Thoracic aorta (tissue), 2 donors: ENCODE measurements around the gene ZFPM1. TPM values are rescaled to one million over a fixed set of nuclear protein-coding genes. Genes with fewer than 3 reads are reported as not detected.

Source experiments
- ATAC-seq: fragments of 150-250 bp; one replicate; pipeline ENCODE4 v1.8.0; 2017; ENCODE audit warnings: low read depth; ENCODE audit not compliant: insufficient number of reproducible peaks, low FRiP score
- DNase-seq: peaks from one replicate; pipeline ENCODE4 v3.0.0-alpha.2; 2020; ENCODE audit warnings: low spot score
- H3K27ac ChIP-seq, 2 donors: fragments of 200-600 bp; sonication (generic); 1 replicate in 1 of 2; 2 replicates in 1 of 2; pipeline ENCODE4 v1.5.1; 2016; ENCODE audit warnings: mild to moderate bottlenecking in 2 of 2, moderate library complexity in 2 of 2
- H3K27me3 ChIP-seq: fragments of 200-600 bp; sonication (generic); replicated peaks from 2 replicates; pipeline ENCODE4 v1.6.0; 2016; ENCODE audit warnings: mild to moderate bottlenecking; ENCODE audit not compliant: insufficient read depth
- H3K36me3 ChIP-seq: fragments of 200-600 bp; sonication (generic); one replicate; pipeline ENCODE4 v1.5.1; 2016
- H3K4me1 ChIP-seq, 2 donors: fragments of 200-600 bp; sonication (generic); 1 replicate in 1 of 2; 2 replicates in 1 of 2; pipeline versions ENCODE4 v1.5.1 to v1.6.0; 2016; ENCODE audit warnings: low read depth in 2 of 2, mild to moderate bottlenecking in 1 of 2; ENCODE audit not compliant: control insufficient read depth in 1 of 2
- H3K4me3 ChIP-seq: fragments of 200-600 bp; sonication (generic); 2 replicates; pipeline ENCODE4 v1.5.1; 2016; ENCODE audit warnings: mild to moderate bottlenecking
- H3K9me3 ChIP-seq: fragments of 200-600 bp; sonication (generic); 2 replicates; pipeline ENCODE4 v1.5.1; 2016
- total RNA-seq, 2 donors: library from RNA; depleted of rRNA; stranded (reverse); fragments of >200 nt; gene quantifications; one replicate each; pipeline versions ENCODE4 v1.1.0 to v1.2.3, GENCODE V29; 2016
- TF ChIP-seq, protein P1 (sequence below): fragments of 200-600 bp; sonication (generic); IDR thresholded peaks from one replicate; pipeline ENCODE4 v1.5.1; 2019; ENCODE audit warnings: antibody characterized with exemption

Gene ZFPM1
- total RNA-seq, 2 donors from 2014 or later: 1.8 to 2.5 TPM

DNA sequence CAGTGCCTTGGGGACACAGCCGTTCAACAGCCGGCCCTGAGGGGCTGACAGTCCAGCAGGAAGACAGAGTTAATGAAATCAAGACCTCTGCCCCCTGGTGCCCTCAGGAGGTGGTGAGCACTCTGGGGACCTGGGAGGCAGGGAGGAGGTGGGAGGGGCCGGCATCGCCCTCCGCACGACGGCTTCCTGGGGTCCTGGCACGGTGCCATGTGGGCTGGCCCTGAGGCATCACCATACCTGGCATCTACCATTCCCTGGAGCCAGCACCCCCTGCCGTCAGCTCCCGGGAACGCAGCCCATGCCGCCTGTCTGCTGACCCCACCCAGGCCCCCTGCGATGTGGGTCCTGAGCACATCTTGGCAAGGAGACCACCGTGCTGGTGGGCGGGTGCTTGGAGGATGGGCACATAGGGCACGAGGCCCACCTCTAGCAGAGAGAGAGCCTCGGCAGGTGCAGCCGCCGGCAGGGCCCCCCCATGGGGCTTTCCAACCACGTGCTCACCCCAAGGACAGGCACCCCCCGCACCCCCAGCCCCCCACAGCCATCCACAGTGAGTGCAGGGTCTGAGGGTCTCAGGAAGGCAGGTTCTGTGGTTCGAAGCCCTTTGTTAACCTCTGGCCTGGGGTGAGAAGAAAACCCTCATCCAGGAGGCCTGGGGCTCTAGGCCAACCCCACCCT, 52.5 kb downstream of the ZFPM1 start:
- Histone ChIP-seq H3K9me3 (no peaks in the 10 kb centered on the region), H3K27ac (no peak overlapping the region), H3K27me3 (no peaks in the 10 kb centered on the region), H3K4me1 (no peaks in the 10 kb centered on the region), H3K4me3 (no peak overlapping the region), H3K36me3 (no peaks in the 10 kb centered on the region)
- DNase-seq (no peak), ATAC-seq (no peak)
- TF ChIP-seq, protein P1, sequence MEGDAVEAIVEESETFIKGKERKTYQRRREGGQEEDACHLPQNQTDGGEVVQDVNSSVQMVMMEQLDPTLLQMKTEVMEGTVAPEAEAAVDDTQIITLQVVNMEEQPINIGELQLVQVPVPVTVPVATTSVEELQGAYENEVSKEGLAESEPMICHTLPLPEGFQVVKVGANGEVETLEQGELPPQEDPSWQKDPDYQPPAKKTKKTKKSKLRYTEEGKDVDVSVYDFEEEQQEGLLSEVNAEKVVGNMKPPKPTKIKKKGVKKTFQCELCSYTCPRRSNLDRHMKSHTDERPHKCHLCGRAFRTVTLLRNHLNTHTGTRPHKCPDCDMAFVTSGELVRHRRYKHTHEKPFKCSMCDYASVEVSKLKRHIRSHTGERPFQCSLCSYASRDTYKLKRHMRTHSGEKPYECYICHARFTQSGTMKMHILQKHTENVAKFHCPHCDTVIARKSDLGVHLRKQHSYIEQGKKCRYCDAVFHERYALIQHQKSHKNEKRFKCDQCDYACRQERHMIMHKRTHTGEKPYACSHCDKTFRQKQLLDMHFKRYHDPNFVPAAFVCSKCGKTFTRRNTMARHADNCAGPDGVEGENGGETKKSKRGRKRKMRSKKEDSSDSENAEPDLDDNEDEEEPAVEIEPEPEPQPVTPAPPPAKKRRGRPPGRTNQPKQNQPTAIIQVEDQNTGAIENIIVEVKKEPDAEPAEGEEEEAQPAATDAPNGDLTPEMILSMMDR: no peak

DNA sequence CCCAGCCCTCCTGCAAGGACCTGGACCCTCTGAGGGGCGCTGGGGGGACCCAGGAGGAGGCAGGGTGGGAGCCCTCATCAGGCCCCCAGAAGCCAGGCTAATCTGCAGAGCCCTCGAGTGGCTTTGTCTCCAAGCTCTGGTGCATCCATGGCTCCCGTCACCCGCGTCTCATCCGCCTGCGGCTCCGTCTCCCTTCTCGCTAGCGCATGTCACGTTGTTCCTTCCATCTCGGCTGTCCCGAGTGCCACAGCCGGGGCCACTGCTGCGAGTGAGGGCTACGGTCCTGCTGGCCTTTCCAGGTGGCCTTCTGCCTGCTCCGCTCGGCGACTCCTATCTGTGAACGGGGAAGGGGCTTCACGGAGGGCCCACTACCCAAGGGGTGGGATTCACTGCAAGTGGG, 53.6 kb downstream of the ZFPM1 start:
- no peaks in the 10 kb centered on the region for H3K36me3 ChIP-seq
- DNase-seq: no peak
- no peaks in the 10 kb centered on the region for H3K4me1 ChIP-seq
- H3K4me3 ChIP-seq: no peak overlapping the region
- no peaks in the 10 kb centered on the region for H3K27me3 ChIP-seq
- ATAC-seq: no peak
- TF ChIP-seq, protein P1: no peak
- no peaks in the 10 kb centered on the region for H3K9me3 ChIP-seq
- no peak overlapping the region for H3K27ac ChIP-seq

DNA sequence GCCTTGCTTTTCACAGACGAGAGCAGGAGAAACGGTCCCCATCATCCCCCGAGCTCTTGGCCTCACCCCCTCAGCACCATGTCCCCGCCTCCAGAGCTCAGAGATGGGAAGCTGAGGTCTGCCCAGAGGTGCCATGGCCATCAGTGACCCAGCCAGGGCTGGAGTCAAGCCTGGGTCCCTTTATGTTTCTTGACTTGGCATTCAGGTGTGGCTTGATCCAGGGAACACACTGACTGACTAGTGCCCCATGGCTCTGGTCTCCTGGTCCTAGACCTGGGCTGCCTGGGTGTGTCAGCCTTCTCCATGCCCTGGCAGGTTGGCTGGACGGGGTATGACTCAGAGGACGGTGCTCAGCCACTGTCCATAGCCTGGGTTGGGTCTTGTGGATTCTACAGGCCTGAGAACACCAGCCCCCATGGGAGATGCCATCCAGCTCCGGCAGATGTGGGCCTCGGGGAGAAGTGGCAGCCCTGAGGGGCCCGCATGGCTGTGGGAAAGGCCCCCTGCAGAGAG, 54.2 kb downstream of the ZFPM1 start:
- H3K27ac ChIP-seq: no peak overlapping the region
- no peaks in the 10 kb centered on the region for H3K4me1 ChIP-seq
- no peaks in the 10 kb centered on the region for H3K27me3 ChIP-seq
- no peak overlapping the region for H3K4me3 ChIP-seq
- H3K9me3 ChIP-seq: no peaks in the 10 kb centered on the region
- ATAC-seq (no peak), DNase-seq (no peak)
- TF ChIP-seq, protein P1: no peak
- H3K36me3 ChIP-seq: no peaks in the 10 kb centered on the region

DNA sequence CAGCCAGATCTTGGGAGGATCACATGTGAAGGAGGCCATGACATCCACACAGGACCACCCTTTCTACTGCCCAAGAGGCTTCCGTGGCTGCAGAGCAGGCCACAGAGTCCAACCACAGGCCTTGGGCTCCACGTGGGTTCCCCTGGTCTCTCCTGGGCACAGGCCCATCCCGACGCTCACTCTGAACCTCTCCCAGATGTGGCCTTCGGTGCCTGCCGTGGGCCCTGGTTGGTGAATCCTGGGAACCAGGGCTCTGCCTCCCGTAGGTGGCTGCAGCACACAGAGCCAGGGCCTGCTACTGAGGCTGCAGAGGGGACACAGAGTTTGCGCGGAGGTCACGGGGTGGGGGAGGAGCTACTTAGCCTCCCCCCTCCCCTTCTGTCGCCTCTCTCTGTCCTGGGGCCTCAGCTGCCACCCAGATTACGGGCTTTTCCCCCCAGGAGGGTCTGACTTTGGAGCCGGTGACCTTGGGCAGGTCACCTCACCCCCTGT, 55.3 kb downstream of the ZFPM1 start:
- TF ChIP-seq, protein P1: no peak
- no peaks in the 10 kb centered on the region for H3K36me3 ChIP-seq
- no peak overlapping the region for H3K4me3 ChIP-seq
- H3K9me3 ChIP-seq: no peaks in the 10 kb centered on the region
- DNase-seq (no peak), ATAC-seq (no peak)
- H3K27ac ChIP-seq: no peak overlapping the region
- no peaks in the 10 kb centered on the region for H3K27me3 ChIP-seq
- no peaks in the 10 kb centered on the region for H3K4me1 ChIP-seq

DNA sequence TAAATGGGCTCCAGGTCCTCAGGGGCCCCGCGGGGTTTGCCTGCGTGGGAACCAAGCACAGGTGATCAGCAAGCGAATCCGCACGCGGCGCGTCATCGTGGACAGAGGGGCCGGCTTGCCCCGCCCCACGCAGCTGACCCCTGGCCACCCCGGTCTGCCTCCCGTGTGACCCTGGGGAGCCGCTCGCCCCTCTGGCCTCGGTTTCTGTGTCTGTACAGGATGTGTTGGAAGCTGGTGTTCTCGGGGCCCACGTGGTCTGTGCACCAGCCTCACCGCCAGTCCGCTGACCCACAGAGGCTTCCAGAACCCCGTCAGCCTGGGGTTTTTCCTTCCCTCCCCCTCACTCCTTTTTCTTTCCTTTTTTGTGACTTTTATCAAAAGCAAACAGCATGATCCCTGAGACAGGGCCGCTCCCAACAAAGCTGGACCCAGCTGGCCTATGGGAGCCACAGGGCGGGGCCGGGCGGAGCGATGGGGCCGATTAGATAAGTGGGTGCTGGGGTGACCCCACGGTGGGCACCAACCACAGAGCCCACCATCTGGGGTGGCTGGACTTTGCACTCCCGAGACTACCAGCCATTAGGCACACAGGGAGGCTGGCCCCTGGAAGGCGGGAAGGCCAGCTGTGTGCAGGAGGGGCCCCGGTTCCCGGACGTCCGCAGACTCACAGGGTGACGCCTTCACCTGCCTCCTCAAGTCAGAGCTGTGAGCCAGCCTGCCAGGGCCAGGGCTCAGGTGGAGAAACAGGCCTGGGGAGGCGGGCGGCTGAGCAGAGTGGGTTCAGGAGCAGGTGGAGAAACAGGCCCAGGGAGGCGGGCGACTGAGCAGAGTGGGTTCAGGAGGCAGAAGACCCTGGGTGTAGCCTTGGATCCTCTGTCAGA, 56.0 kb downstream of the ZFPM1 start:
- no peaks in the 10 kb centered on the region for H3K9me3 ChIP-seq
- TF ChIP-seq, protein P1: no peak
- no peak overlapping the region for H3K27ac ChIP-seq
- H3K4me1 ChIP-seq: no peaks in the 10 kb centered on the region
- H3K4me3 ChIP-seq: no peak overlapping the region
- no peaks in the 10 kb centered on the region for H3K36me3 ChIP-seq
- no peak for DNase-seq
- ATAC-seq: no peak
- H3K27me3 ChIP-seq: no peaks in the 10 kb centered on the region
